Sciatic nerve (tissue), 2 donors: ENCODE results near the gene TTC21A. TPM values are rescaled to one million over a fixed set of nuclear protein-coding genes. Genes with fewer than 3 reads are reported as not detected.

Source experiments
- ATAC-seq: fragments of 200-7000 bp; cut with Tn5 transposase; one replicate; pipeline ENCODE4 v1.9.1; 2020; ENCODE audit warnings: mild to moderate bottlenecking, moderate library complexity
- DNase-seq: peaks from one replicate; pipeline ENCODE4 v3.0.0-alpha.2; 2020; ENCODE audit warnings: low spot score
- intact Hi-C: fragments of 100-400 bp; cut with DNase I; formaldehyde crosslinking; loops from one replicate; pipeline ENCODE4 v1.14.2; 2022
- total RNA-seq: library from RNA; stranded (reverse); fragmentation: NEBNext Ultra II Directional; extraction: Animal tissue kit (Norgen Biotek cat#: 25700); gene quantifications from one replicate; pipeline ENCODE4 v1.2.1, GENCODE V29; 2021
- donor health status: DM: no; HTN: no; CAD: no.
- donor health status: DM: no; HTN: no; CAD: no.

TTC21A gene
- total RNA-seq, 1 donor from 2014 or later = 13.4 TPM

- DNase-seq (peak; percentile 62), ATAC-seq (no peak)
- intact Hi-C loops = no loop called here
Measured at GRCh38 chr3:39144095-39144747, 36.7 kb downstream of the TTC21A start.

GRCh38 chr3:39144748-39145380, 37.4 kb downstream of the TTC21A start:
- no peak for ATAC-seq
- intact Hi-C loops = no loop called here
- DNase-seq = peak; percentile 60

GRCh38 chr3:39146083-39146501, 38.6 kb downstream of the TTC21A start:
- ATAC-seq (no peak), DNase-seq (no peak)
- intact Hi-C loops = no loop called here

GRCh38 chr3:39146611-39147591, 39.4 kb downstream of the TTC21A start:
- peak; percentile 84 for DNase-seq
- peak; percentile 52 for ATAC-seq
- intact Hi-C loops = no loop called here

- ATAC-seq = no peak
- intact Hi-C loops = no loop called here
- DNase-seq = no peak
Measured at GRCh38 chr3:39147711-39148434, 40.4 kb downstream of the TTC21A start.

- DNase-seq = no peak
- ATAC-seq = no peak
- intact Hi-C loops = no loop called here
Measured at GRCh38 chr3:39148435-39149058, 41.1 kb downstream of the TTC21A start.

GRCh38 chr3:39149059-39149455, 41.6 kb downstream of the TTC21A start:
- no peak for ATAC-seq
- no peak for DNase-seq
- intact Hi-C loops = no loop called here

- intact Hi-C loops = no loop called here
- ATAC-seq (no peak), DNase-seq (no peak)
Measured at GRCh38 chr3:39149498-39150147, 42.1 kb downstream of the TTC21A start.

GRCh38 chr3:39150148-39150802, 42.8 kb downstream of the TTC21A start:
- DNase-seq = no peak
- no peak for ATAC-seq
- intact Hi-C loops = no loop called here

GRCh38 chr3:39150803-39151631, 43.5 kb downstream of the TTC21A start:
- ATAC-seq (peak; percentile 52), DNase-seq (peak; percentile 90)
- intact Hi-C loops = no loop called here

GRCh38 chr3:39153977-39154279, 46.4 kb downstream of the TTC21A start:
- no peak for DNase-seq
- ATAC-seq = no peak
- intact Hi-C loops = no loop called here

- ATAC-seq (no peak), DNase-seq (no peak)
- intact Hi-C loops = no loop called here
Measured at GRCh38 chr3:39154280-39155021, 47.0 kb downstream of the TTC21A start.

GRCh38 chr3:39156421-39156820, 48.9 kb downstream of the TTC21A start:
- ATAC-seq (no peak), DNase-seq (no peak)
- intact Hi-C loops = no loop called here

GRCh38 chr3:39157359-39157758, 49.9 kb downstream of the TTC21A start:
- intact Hi-C loops = no loop called here
- DNase-seq (no peak), ATAC-seq (no peak)

GRCh38 chr3:39158148-39158715, 50.8 kb downstream of the TTC21A start:
- DNase-seq (no peak), ATAC-seq (no peak)
- intact Hi-C loops = no loop called here

GRCh38 chr3:39164414-39164813, 56.9 kb downstream of the TTC21A start:
- intact Hi-C loops = no loop called here
- DNase-seq (no peak), ATAC-seq (no peak)
